ENCODE measurements around the gene COX7B2.

Gene COX7B2

DNA sequence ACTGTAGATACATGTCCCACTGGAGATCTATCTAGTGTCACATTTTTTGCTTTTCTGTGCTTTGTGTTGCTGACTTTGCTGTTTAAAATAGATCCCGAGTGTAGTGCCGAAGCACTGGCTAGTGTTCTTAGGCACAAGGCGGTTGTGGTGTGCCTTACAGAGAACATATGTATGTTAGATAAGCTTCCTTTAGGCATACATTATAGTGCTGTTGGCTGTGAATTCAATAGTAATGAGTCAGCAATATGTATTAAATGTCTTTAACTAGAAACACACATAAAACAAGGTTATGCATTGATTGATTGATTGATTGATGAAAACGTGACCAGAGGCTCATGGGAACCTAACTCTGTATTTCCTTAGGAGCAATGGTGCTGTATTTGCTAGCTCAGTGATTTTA lies 56.2 kb downstream of the COX7B2 start:
- peak; percentile 4 for TF ChIP-seq POLR2A (IDR thresholded peaks at IDR 0.05; ENCODE audit: low read length)
- TF ChIP-seq GATA1 (IDR thresholded peaks at IDR 0.05; ENCODE audit: low read depth, low read length): no peak
- peak; percentile 18 to 53 for DNase-seq

DNA sequence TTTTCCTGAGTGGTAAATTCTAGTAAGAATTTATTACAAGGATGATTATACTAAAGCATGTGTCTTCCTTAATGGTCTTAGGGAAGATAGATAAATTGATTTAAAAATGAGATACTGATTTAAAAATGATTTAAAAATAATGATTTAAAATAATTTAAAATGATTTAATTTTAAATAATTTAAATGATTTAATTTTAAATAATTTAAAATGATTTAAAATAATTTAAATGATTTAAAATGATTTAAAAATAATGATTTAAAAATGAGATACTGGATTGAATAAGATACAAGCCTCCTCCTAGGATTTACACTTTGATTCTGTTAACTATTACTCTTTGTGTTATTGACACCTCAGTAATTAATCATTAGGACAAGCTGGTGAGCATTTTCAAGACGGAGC lies 59.0 kb downstream of the COX7B2 start:
- DNase-seq: no peak
- TF ChIP-seq POLR2A (IDR thresholded peaks at IDR 0.05; ENCODE audit: low read length): no peak
- no peak for TF ChIP-seq GATA1 (IDR thresholded peaks at IDR 0.05; ENCODE audit: low read depth, low read length)

DNA sequence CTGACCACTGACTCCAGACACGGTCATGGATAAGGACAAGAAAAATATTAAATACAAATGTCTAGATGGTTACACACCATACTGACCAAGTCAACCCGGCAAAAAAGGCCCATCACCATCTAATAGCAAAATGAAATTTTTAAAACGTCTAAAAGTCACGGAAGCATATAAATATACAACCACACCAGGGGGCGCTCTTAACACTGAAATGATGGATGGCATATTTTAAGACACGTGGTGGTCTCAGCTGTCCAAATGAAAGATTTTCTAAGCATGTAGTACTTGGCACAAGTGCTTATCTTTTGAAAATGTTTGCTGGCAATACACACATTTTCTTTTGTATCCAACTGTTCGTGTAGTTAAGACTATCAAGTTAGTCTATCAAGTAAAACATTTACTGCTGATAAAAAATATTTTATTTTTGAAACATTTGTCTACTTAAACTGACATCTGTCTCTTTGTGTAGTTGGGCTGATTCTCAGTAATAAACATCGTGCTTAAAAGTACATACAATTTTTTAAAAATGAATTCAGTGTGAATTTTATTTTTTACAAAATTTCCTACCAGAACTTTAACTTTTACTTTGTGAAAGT lies 64.6 kb downstream of the COX7B2 start:
- TF ChIP-seq GATA1 (IDR thresholded peaks at IDR 0.05; ENCODE audit: low read depth, low read length): no peak
- no peak for TF ChIP-seq POLR2A (IDR thresholded peaks at IDR 0.05; ENCODE audit: low read length)
- DNase-seq: peak; percentile 72 to 79

DNA sequence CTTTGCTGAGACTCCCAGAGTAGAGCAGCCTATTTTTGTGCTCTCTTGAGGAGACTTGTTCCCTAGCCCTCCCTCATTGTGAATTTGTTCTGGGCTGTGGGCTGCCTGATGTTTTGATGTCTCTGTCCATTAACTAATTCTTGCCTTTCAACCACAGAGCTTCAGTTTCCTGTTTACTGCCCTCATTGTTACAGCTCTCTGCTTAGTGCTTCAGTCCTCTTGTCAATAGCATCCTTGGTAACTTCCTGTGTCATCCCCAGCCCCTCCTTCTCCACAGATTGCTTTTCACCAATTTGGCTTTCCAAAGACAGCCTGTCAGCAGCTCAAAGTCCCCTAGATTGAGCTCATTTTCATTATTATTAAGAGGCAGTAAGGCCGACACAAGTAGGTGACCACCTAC lies 69.9 kb downstream of the COX7B2 start:
- TF ChIP-seq GATA1 (IDR thresholded peaks at IDR 0.05; ENCODE audit: low read depth, low read length): no peak
- TF ChIP-seq POLR2A (IDR thresholded peaks at IDR 0.05; ENCODE audit: low read length): no peak

DNA sequence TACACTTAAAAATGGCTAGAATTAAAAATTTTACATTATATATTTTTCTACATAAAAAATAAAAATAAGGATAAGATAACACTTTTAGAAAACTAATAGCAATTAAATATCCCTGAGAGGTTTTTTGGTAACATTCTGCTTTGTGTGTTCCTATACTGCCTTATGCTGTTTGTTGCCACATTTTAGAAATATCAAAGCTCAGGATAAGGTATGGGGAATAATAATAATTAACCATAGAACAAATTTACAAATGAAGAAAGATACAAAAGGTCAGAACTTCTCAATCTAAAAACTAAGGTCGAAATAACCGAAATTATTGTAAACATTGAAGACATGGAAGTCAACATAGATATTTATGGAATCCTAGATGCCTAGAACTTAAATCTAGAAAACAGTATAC lies 71.4 kb downstream of the COX7B2 start:
- DNase-seq: no peak
- no peak for TF ChIP-seq GATA1 (IDR thresholded peaks at IDR 0.05; ENCODE audit: low read depth, low read length)
- no peak for TF ChIP-seq POLR2A (IDR thresholded peaks at IDR 0.05; ENCODE audit: low read length)

More for the DNA sequence above, 69.9 kb downstream of the COX7B2 start:
- no peak for DNase-seq

DNA sequence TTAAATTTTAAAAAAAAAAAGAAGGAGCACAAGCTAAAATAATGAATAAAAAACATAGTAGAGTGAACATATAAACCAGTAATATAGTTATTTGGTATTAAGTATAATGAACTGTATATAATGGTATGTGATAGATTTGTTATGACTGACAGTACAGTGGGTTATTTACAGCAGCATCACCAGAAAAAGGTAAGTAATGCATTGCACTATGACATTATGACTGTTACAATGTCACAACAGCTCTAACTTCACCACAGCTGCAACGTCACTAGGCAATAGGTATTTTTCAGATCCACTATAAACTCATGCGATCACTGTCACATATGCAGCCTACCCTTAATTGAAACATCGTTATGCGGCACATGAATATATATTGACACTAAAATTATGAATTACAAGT lies 72.5 kb downstream of the COX7B2 start:
- no peak for TF ChIP-seq GATA1 (IDR thresholded peaks at IDR 0.05; ENCODE audit: low read depth, low read length)
- TF ChIP-seq POLR2A (IDR thresholded peaks at IDR 0.05; ENCODE audit: low read length): no peak
- DNase-seq: no peak

DNA sequence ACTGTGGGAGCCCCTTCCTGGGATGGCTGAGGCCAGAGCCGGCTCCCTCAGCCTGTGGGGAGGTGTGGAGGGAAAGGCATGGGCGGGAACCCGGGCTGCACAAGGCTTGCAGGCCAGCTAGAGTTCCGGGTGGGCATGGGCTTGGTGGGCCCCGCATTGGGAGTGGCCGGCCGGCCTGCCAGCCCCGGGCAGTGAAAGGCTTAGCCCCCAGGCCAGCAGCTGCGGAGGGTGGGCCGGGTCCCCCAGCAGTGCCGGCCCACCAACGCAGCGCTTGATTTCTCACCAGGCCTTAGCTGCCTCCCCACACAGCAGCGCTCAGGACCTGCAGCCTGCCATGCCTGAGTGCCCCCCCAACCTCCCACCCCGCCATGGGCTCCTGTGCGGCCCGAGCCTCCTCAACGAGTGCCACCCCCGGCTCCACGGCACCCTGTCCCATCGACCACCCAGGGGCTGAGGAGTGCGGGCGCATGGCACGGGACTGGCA lies 78.0 kb downstream of the COX7B2 start:
- no peak for DNase-seq
- no peak for TF ChIP-seq POLR2A (IDR thresholded peaks at IDR 0.05; ENCODE audit: low read length)
- no peak for TF ChIP-seq GATA1 (IDR thresholded peaks at IDR 0.05; ENCODE audit: low read depth, low read length)

DNA sequence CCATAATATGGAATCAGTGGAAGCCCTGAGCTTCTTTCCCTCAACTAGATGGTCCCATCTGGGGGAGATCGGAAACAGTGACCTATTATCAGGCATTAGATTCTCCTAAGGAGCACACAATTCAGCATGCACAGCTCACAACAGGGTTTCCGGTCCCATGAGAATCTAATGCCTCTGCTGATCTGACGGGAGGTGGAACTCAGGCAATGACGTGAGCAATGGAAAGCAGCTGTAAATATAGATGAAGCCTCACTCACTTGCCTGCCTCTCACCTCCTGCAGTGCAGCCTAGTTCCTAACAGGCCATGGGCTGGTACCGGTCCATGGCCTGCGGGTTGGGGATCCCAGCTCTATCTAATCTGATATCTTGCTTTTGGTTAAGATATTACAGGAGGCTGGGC lies 88.9 kb downstream of the COX7B2 start:
- TF ChIP-seq POLR2A (IDR thresholded peaks at IDR 0.05; ENCODE audit: low read length): no peak
- no peak for TF ChIP-seq GATA1 (IDR thresholded peaks at IDR 0.05; ENCODE audit: low read depth, low read length)
- DNase-seq: no peak

DNA sequence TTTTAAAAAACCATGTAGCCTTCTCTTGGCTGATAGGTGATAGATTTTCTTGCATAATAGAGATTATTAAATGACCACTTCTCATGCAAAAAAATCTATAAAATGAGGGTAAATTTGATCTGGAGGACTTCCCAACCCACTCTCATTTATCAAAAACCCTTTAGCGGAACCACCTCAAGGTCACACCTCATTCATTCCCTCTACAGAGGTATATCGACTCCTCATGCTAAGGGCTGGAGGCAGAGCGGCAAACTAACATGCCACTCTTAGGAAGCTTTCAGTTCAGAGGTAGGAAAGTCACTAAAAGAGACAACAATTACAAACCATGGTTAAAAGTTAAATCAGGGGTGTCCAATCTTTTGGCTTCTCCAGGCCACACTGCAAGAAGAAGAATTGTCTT lies 90.0 kb downstream of the COX7B2 start:
- TF ChIP-seq POLR2A (IDR thresholded peaks at IDR 0.05; ENCODE audit: low read length): no peak
- no peak for TF ChIP-seq GATA1 (IDR thresholded peaks at IDR 0.05; ENCODE audit: low read depth, low read length)
- no peak for DNase-seq

DNA sequence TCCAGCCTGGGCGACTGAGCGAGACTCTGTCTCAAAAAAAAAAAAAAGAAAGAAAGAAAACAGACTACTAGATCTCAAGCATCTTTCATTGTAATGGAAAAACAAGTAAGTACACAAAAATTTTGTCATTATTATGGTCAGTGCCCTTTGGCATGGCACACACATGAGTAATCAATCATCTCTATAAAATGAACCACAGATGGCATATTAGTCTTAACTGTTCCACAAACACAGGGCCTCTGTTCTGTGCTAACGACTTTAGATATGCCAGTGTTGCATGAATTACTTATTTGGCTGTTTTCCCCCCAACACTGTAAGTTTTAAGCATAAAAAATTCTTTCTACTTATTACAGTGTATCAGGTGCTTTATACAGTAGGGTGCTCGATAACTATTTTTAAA lies 90.4 kb downstream of the COX7B2 start:
- no peak for DNase-seq
- TF ChIP-seq POLR2A (IDR thresholded peaks at IDR 0.05; ENCODE audit: low read length) (no peak), GATA1 (IDR thresholded peaks at IDR 0.05; ENCODE audit: low read depth, low read length) (no peak)

DNA sequence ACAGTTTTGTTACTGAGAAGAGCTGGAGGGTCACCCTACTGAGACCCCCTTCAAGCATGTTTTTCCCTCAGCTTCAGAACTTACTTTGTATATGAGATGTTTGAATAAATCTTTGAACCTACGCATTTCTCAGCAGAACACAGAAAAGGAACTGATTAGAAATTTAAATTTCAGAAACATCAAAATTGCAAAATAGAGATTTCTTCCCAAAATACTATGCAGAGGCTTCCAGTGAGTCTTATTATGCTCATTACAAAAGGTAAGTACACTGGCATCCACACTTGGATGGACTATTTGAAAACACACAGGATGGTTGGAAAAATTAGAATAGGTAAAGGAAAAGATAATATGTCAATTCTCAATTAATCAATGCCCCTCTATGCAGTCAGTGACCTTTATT lies 91.2 kb downstream of the COX7B2 start:
- no peak for DNase-seq
- TF ChIP-seq GATA1 (IDR thresholded peaks at IDR 0.05; ENCODE audit: low read depth, low read length): no peak
- no peak for TF ChIP-seq POLR2A (IDR thresholded peaks at IDR 0.05; ENCODE audit: low read length)

DNA sequence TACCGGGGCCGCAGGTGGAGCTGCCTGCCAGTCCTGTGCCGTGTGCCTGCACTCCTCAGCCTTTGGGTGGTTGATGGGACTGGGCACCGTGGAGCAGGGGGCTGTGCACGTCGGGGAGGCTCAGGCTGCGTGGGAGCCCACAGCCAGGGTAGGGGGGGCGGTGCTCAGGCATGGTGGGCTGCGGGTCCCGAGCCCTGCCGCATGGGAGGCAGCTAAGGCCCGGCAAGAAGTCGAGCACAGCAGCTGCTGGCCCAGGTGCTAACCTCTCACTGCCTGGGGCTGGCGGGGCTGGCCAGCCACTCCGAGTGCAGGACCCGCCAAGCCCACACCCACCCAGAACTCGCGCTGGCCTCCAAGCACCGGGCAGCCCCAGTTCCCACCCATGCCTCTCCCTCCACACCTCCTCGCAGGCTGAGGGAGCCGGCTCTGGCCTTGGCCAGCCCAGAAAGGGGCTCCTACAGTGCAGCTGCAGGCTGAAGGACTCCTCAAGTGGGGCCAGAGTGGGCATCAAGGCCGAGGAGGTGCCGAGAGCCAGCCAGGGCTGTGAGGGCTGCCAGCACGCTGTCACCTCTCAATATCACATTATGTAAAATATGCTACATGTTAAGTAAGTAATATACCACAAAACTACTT lies 104.1 kb downstream of the COX7B2 start:
- no peak for DNase-seq
- TF ChIP-seq POLR2A (IDR thresholded peaks at IDR 0.05; ENCODE audit: low read length) (no peak), GATA1 (IDR thresholded peaks at IDR 0.05; ENCODE audit: low read depth, low read length) (no peak)

DNA sequence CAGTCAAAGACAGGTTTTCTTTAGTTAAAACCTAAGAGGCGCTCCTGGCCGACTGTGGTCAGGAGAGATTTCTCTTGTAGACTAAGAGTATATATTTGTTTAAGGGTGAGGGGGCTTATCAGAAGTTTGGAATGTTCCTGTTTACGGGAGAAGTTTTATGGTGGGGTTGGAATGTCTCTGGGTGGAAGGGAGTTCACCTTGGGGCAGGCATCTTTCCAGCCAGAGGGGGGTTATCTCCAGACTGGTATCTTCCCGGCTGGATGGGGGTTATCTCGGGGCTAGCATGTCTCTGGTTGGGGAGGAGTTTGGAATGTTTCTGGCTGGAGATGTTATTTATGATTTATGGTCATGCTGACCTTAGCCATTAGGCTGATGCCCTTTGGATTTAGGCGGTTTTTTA lies 116.0 kb downstream of the COX7B2 start:
- TF ChIP-seq POLR2A (IDR thresholded peaks at IDR 0.05; ENCODE audit: low read length) (no peak), GATA1 (IDR thresholded peaks at IDR 0.05; ENCODE audit: low read depth, low read length) (no peak)
- no peak for DNase-seq

DNA sequence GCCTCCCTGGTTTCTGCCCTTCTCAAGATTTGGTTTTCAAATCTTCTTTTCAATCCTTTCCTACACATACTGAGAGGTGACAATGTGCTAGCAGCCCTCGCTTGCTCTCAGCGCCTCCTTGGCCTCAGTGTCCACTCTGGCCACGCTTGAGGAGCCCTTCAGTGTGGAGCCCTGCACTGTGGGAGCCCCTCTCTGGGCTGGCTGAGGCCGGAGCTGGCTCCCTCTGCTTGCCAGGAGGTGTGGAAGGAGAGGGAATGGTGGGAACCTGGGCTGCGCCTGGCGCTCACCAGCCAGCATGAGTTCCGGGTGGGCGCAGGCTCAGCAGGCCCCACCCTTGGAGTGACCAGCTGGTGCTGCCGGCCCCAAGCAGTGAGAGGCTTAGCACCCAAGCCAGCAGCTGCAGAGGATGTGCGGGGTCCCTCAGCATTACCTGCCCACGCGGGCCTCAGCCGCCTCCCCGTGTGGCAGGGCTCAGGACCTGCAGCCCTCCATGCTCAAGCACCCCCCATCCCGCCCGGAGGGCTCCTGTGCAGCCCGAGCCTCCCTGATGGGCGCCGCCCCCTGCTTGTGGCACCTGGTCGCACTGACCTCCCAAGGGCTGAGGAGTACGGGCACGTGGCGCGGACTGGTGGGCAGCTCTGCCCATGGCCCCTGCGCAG lies 127.5 kb downstream of the COX7B2 start:
- no peak for DNase-seq

DNA sequence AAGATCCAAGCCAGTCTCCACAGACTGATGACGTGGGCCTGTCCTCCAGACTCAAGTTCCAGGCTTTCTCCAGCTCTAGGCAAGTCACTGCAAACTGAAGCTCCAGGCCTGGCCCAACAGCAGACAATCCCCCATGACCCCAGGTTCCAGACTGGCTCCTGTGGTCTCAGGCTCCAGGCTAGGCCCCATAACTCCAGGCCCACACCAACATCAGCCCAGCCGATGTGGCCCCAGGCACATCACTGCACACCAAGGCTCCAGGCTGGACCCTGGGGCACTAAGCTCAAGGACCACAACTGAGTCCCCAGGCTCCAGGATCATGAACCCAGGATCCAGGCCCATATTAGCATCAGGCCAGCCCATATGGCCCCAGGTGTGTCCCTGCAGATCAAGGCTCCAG lies 143.6 kb downstream of the COX7B2 start:
- TF ChIP-seq GATA1 (IDR thresholded peaks at IDR 0.05; ENCODE audit: low read depth, low read length) (no peak), POLR2A (IDR thresholded peaks at IDR 0.05; ENCODE audit: low read length) (no peak)
- DNase-seq: no peak

More for the DNA sequence above, 127.5 kb downstream of the COX7B2 start:
- TF ChIP-seq GATA1 (IDR thresholded peaks at IDR 0.05; ENCODE audit: low read depth, low read length) (no peak), POLR2A (IDR thresholded peaks at IDR 0.05; ENCODE audit: low read length) (no peak)

Measured in erythroblast (primary cell).